ENCODE results near the gene PLA2G4A.
"Not testable (repeated sequence)": the region's sequence is repeated elsewhere in the genome, so short reads cannot be mapped to it uniquely, and the experiment has no call there.

PLA2G4A gene

DNA sequence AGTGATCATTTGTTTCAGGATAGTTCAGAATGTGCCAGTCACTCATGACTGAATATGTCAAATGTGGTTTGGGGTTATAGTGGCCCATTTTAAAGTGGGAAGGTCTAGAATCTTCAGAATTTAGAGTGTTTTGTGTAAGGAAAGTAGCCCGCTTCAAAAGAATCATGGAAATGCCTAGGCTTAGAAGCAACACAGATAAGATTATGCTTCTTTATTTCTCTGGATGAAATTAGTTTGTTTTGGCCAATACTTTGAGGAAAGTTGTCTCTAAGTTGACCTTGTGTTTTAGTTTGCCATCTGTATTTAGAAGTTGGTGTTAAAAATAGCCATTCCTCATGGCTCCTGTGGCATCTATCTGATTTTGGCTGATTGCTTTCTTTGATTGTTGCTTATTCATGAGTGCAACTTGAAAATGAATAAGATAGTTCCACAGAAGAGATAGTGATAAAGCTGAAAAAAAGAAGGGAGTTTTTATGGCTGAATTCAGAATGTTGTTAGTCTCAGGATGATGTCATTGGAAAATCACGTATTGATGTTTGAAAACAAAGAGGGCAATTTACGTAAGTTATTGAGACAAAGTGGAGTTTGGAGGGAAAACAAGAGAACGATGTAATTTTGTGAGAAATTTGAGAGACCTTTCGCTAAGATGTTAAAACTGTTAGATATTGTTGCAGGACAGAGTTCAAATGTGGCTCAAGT is 71.9 kb downstream of the PLA2G4A start:
- DNase-seq (ENCODE audit: insufficient read length, low spot score) (no peak), FAIRE-seq (no peak)
- TF ChIP-seq POLR2A (IDR thresholded peaks at IDR 0.05; ENCODE audit: low read depth, low read length), result no peak

DNA sequence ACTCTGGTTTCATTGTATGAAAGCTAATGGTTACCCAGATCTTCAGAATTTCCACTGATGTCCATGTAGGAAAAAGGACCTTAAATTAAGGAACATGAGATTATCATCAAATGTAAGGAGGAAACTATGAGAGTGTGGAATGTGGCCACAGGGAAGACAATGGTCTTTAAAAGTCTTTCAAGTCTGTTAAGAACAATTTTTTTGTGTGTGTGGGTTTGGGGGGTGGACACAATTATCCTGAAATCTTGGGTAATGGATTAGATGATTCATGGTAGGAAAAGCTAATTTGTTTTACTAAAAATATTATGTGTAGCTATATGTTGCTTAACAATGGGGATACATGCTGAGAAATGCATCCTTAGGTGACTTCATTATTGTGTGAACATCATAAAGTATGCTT is 72.9 kb downstream of the PLA2G4A start:
- TF ChIP-seq POLR2A (IDR thresholded peaks at IDR 0.05; ENCODE audit: low read depth, low read length), result no peak
- no peak for FAIRE-seq
- no peak for DNase-seq (ENCODE audit: insufficient read length, low spot score)

DNA sequence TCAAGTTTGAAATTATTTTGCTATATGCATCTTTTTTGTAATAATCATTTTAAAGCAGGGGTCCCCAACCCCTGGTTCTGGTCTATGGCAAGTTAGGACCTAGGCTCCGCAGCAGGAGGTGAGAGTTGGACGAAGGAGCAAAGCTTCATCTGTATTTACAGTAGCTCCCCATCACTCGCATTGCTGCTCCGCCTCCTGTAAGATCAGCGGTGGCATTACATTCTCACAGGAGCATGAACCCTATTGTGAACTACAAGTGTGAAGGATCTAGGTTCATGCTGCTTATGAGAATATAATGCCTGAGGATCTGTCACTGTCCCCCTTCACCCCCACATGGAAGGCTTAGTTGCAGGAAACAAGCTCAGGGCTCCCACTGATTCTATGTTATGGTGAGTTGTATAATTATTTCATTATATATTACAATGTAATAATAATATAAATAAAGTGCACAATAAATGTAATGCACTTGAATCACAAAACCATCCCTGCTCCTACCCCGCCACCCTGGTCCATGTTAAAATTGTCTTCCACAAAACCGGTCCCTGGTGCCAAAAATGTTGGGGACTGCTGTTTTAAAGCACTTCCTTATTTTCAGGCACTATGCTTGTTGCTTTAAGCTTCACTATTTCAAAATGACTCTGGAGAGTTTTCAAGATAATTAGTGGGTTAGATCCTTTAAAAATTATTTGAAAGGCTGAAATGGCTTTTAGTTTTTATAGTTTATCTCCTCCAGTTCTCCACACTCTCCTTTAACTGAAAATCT is 74.8 kb downstream of the PLA2G4A start:
- no peak for TF ChIP-seq POLR2A (IDR thresholded peaks at IDR 0.05; ENCODE audit: low read depth, low read length)
- FAIRE-seq, result no peak
- no peak for DNase-seq (ENCODE audit: insufficient read length, low spot score)

DNA sequence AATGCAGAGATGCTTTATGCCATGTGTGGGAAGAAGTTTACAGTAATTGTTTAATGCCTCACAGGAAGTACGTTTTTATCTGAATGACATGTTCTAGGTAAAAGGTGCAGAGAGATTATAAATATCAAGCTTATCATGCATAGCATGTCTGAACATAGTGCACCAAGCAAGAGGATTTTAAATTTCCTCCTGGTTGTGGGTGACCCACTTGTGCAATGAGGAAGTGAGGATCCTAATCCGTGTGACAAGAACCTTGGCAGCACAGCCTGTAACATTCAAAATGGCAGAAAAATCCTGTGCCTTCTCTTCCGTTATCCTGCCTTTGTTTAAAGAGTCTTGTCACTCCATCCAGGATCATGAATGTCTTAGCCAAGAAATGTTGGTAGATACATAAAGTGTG is 75.6 kb downstream of the PLA2G4A start:
- FAIRE-seq, result no peak
- no peak for TF ChIP-seq POLR2A (IDR thresholded peaks at IDR 0.05; ENCODE audit: low read depth, low read length)
- no peak for DNase-seq (ENCODE audit: insufficient read length, low spot score)

DNA sequence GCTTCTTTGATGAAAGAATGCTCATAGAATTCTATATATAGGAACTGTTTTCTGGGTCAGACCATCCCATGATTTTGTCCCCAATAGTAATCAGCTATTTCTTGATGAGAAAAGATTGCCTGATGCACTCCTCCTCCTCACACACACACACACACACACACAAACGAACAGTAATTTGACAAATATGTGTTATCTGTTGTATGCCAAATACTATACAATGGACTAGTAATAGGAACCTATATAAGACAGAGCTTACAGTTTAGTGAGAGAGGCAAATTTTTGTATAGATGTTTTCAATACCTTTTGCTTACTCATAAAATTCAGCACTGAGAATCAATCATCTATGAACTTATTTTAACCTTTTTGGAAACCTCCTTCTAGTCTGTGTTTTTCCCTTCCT is 76.8 kb downstream of the PLA2G4A start:
- no peak for FAIRE-seq
- TF ChIP-seq POLR2A (IDR thresholded peaks at IDR 0.05; ENCODE audit: low read depth, low read length), result no peak

DNA sequence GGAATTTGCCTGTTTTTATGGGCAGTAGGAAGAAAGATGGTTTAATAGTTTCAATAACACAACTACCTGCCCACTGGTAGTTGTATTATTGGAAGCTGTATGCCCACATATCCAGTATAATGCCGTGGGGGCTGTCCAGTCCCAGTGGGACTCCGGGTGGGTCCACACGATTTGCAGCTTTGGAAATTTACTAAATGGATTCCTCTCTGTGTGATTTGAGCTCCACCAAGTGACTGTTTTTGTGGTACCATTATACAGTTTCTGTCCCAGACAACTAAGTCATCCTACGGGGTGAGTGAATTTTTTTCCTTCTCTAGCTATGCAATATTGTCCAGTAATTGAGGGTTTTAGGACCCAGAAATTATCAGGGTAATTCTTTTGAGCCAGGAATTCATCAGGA is 86.8 kb downstream of the PLA2G4A start:
- no peak for FAIRE-seq
- no peak for DNase-seq (ENCODE audit: insufficient read length, low spot score)
- TF ChIP-seq POLR2A (IDR thresholded peaks at IDR 0.05; ENCODE audit: low read depth, low read length), result no peak

More for the DNA sequence above, 76.8 kb downstream of the PLA2G4A start:
- no peak for DNase-seq (ENCODE audit: insufficient read length, low spot score)

DNA sequence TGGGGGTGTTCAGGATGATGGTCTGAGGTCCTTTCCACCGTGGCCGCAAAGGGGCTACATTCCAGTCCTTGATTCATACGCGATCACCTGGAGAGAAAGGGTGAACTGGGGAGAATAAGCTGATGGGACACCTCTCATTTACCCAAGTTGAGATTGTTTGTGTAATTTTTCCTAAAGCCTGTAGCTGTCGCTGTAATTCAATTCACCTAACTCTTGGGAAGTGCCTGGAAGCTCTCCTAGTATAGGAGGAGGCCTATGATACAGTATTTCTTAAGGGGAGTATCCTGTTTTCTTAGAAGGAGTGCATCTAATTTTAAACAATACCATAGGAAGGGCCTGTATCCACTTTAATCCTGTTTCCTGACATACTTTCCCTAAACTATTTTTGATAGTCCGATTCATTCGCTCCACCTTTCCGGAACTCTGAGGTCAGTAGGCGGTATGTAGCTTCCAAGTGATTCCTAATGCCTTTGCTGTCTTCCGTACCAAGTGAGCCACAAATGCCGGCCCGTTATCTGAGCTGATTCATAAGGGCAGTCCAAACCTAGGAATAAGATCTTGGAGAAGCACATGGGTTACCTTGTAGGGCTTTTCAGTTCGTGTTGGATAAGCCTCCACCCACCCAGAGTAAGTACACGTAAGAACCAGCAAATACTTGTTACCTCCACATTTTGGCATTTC is 88.5 kb downstream of the PLA2G4A start:
- DNase-seq (ENCODE audit: insufficient read length, low spot score); FAIRE-seq: not testable (repeated sequence)

DNA sequence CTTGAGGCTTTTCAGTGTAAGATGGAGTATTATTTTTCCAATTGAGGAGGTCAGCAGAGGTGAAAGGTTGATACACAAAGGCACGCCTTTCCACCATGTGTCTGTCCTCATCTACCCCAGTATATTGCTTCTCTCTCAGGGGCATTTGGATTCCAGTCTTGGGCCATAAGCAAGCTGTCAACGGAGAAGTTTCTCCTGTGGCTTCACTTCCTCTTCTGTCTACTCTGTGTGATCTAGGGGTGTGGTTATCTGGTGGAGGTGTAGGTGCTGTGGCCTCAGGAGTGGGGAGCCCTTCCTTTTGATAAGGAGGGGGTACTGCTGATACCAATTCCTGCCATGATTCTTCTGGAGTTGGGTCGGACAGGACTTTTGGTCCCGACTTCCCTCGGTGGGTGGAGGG is 92.6 kb downstream of the PLA2G4A start:
- DNase-seq (ENCODE audit: insufficient read length, low spot score); FAIRE-seq: not testable (repeated sequence)

DNA sequence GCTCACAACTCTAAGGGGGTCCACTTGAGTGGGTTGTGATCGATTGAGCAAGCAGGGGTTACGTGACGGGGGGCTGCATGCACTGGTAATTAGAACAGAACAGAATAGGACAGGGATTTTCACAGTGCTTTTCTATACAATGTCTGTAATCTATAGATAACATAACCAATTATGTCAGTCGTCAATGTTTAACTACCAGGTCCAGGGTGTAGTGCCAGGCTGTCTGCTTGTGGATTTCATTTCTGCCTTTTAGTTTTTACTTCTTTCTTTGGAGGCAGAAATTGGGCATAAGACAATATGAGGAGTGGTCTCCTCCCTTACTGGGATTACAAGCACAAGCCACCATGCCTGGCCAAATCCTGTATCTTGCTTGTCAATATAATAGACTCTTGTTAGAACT is 94.1 kb downstream of the PLA2G4A start:
- not testable (repeated sequence) for DNase-seq (ENCODE audit: insufficient read length, low spot score); FAIRE-seq

DNA sequence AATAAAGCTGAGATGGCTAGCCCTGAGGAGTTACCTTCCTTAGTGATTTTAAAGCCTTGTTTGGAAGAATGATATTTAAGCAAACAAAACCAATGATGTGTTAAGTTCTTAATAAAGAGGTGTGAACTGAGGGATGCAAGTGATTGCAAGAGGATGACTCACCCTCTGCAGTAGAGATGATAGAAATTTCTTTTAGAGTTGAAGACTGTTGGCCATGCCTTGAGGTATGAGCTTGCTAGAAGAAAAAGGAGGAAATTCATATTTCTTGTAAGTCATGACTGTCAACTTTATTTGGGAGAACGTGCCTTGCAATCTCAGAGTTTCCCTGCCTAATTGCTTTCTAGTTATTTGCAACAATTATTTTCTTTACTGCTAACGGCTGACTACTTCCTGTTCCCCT is 94.7 kb downstream of the PLA2G4A start:
- no peak for TF ChIP-seq POLR2A (IDR thresholded peaks at IDR 0.05; ENCODE audit: low read depth, low read length)
- DNase-seq (ENCODE audit: insufficient read length, low spot score) (no peak), FAIRE-seq (no peak)

DNA sequence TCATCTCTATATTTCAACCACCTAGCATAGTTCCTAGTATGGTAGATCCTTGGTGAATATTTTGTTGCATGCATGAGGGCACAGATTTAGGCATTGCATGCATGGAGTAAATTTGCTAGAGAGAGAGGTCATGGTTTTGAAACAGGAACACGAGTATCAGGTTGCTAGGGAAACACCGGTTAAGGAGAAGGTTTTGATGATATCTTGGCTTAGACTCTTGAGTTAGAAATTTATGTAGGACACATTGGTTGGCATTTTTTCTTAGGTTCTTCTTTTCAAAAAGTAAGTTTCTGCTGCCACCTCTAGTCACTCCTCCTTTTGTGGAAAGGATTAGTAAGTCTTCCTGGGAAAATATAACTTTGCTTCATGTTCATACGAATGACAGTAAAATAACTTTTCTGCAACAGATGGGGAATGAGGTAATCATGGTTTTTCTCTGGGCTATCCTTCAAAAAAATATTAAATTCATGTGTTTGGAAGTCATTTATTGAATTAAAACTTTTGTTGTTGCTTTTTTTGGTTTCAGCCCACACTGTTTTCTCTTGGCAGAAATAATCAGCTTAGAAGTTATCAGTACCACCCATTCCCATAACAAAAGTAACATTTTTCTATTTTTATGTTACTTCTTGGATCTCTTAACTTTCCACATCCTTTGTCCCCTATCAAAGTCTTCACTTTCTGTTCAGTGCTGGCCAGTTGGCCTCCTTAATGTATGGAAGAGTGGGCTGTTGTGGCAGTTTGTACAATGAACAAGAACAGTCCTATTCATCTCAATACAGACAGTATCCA is 97.3 kb downstream of the PLA2G4A start:
- FAIRE-seq, result no peak
- TF ChIP-seq POLR2A (IDR thresholded peaks at IDR 0.05; ENCODE audit: low read depth, low read length), result no peak
- no peak for DNase-seq (ENCODE audit: insufficient read length, low spot score)

DNA sequence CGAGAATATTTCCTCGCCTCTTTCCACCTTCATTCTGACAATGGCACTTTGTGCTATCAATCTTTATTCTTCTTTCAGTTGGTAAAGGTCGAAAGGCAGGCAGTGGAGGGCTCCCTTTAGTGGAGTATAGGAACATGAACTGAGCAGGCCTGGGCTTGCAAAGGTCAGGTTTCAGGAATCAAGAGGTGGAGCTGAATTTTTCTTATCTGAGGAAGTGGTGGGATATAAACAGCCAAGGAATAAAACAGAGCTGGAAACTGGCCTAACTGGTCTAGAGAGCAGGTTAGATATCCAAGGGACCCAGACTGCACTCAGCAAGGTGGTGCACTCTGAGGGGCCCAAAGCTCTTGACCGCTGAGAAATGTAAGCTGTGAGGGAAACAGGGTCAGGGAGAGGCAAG is 99.1 kb downstream of the PLA2G4A start:
- no peak for TF ChIP-seq POLR2A (IDR thresholded peaks at IDR 0.05; ENCODE audit: low read depth, low read length)
- DNase-seq (ENCODE audit: insufficient read length, low spot score) (no peak), FAIRE-seq (no peak)

DNA sequence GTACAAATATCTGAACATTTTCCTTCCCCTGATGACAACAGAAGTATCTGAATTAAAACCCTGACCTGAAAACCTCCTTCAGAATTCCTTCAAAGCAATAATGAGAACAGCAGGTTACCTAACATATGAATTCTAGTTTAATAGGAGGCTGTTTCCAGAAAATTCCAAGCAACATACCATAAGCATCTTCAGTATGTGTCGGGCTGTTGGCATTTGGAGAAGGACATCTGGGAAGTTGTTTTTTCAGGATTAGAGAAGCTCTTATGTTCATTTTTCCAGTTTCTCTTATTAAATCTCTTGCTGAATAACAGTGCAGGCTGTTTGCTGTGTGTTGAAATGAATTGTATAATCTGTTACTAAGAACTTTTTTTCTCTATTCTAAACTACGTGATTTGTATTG is 101.5 kb downstream of the PLA2G4A start:
- TF ChIP-seq POLR2A (IDR thresholded peaks at IDR 0.05; ENCODE audit: low read depth, low read length), result no peak
- FAIRE-seq (no peak), DNase-seq (ENCODE audit: insufficient read length, low spot score) (no peak)

DNA sequence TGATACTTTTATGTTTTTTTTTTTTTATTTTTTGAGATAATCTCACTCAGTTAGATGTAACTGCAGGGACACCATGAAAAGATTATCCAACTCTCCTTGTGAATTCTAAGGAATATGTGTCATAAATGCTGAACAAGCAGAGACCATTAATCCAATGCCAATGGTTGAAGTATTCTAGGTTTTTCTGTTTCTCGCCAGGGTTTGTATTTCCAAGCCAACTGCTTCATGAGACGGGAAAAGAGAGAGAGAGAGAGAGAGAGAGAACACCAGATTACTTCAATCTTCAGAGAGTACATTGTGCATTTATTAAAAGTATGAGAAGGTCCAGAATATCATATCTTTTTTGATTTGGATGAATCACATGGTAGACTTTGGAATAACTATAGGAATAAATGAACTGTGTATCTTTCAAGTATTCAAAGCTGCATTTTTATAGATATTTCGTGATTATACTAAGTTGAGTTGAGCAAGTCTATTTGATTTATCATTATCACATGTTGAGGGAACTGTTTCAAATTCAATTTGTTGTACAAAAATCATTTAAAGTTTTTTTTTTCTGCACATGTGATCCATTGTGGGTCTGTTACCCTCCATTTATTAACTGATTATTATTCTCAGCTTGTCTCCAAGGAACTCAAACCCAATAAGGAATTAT is 108.4 kb downstream of the PLA2G4A start:
- FAIRE-seq, result no peak
- no peak for DNase-seq (ENCODE audit: insufficient read length, low spot score)
- TF ChIP-seq POLR2A (IDR thresholded peaks at IDR 0.05; ENCODE audit: low read depth, low read length), result no peak

All from H54 (cell line).